GM19397 (cell line): Measurements from ENCODE around the gene RFPL4A.

Experiments used
- ATAC-seq: cut with Tn5 transposase; IDR thresholded peaks from one replicate; pipeline ENCODE4 v1.9.1; 2021; ENCODE audit warnings: mild to moderate bottlenecking, moderate library complexity; ENCODE audit not compliant: unreplicated experiment

Gene RFPL4A

GRCh38 chr19:55801416-55801815 is 42.5 kb downstream of the RFPL4A start:
- ATAC-seq = no peak

- no peak for ATAC-seq
Measured at GRCh38 chr19:55802281-55802680, 43.4 kb downstream of the RFPL4A start.

GRCh38 chr19:55809381-55810058 is 50.6 kb downstream of the RFPL4A start:
- no peak for ATAC-seq

GRCh38 chr19:55811340-55811739 is 52.4 kb downstream of the RFPL4A start:
- no peak for ATAC-seq

- no peak for ATAC-seq
Measured at GRCh38 chr19:55812449-55812848, 53.6 kb downstream of the RFPL4A start.
